HEK293 (cell line): ENCODE results near the gene GDF7.
A peak's percentile ranks its signal among the peaks of the same experiment; 100 is the strongest.

Experiments used
- CTCF ChIA-PET: fragments of 350-600 bp; formaldehyde crosslinking; extraction: SDS; loops from one replicate; lab custom pipeline; 2021; ENCODE audit warnings: antibody characterized with exemption; lab: Yijun Ruan, JAX
- POLR2A ChIA-PET: fragments of 300-600 bp; formaldehyde crosslinking; extraction: SDS; loops from one replicate; lab custom pipeline; 2020; ENCODE audit warnings: antibody characterized with exemption, inconsistent platforms; lab: Yijun Ruan, JAX
- H3K27ac ChIP-seq: fragments of 200-500 bp; sonication (Bioruptor generic); 2 replicates; pipeline ENCODE4 v1.5.1; 2014; ENCODE audit warnings: low read depth, low read length, control low read depth, inconsistent platforms; ENCODE audit errors: extremely low read depth
- H3K36me3 ChIP-seq, 2 experiments: fragments of 200-500 bp in 1 of 2; sonication (Bioruptor generic) in 1 of 2; 1 replicate in 1 of 2; 2 replicates in 1 of 2; pipeline ENCODE4 v1.5.1; 2014 to 2017; ENCODE audit warnings: inconsistent platforms in 2 of 2, low read length in 2 of 2; ENCODE audit not compliant: control insufficient read depth in 2 of 2, insufficient read depth in 1 of 2
- H3K4me1 ChIP-seq: fragments of 200-500 bp; sonication (Bioruptor generic); 2 replicates; pipeline ENCODE4 v1.5.1; 2014; ENCODE audit warnings: mild to moderate bottlenecking, low read length, inconsistent platforms; ENCODE audit not compliant: control insufficient read depth, insufficient read depth
- H3K4me3 ChIP-seq: 2 replicates; pipeline ENCODE4 v1.5.1; 2011; ENCODE audit warnings: low read depth, mild to moderate bottlenecking, control low read depth, low read length, moderate library complexity
- H3K9me3 ChIP-seq: fragments of 200-500 bp; sonication (Bioruptor generic); 2 replicates; pipeline ENCODE4 v1.5.1; 2014; ENCODE audit warnings: low read depth, low read length, inconsistent platforms; ENCODE audit not compliant: control insufficient read depth, insufficient read depth
- ATF2 ChIP-seq: fragments of 450-650 bp; formaldehyde crosslinking; IDR thresholded peaks from 2 replicates; pipeline ENCODE4 v1.5.1; 2016; ENCODE audit warnings: missing biosample characterization, missing genetic modification characterization, low read depth
- INSM2 ChIP-seq: fragments of 450-650 bp; formaldehyde crosslinking; IDR thresholded peaks from 2 replicates; pipeline ENCODE4 v1.5.1; 2016; ENCODE audit warnings: missing biosample characterization, missing genetic modification characterization
- MEIS1 ChIP-seq: sonication (generic); formaldehyde crosslinking; IDR thresholded peaks from 2 replicates; pipeline ENCODE4 v1.8.1; 2022; ENCODE audit warnings: missing genetic modification reagents, mild to moderate bottlenecking, borderline replicate concordance
- SETDB1 ChIP-seq: IDR thresholded peaks from one replicate; pipeline ENCODE4 v1.6.1; 2017; ENCODE audit warnings: mild to moderate bottlenecking, low read length, moderate library complexity, mixed read lengths; ENCODE audit not compliant: insufficient read length
- ZBTB20 ChIP-seq: fragments of 450-650 bp; formaldehyde crosslinking; IDR thresholded peaks from 2 replicates; pipeline ENCODE4 v1.5.1; 2016; ENCODE audit warnings: missing biosample characterization, missing genetic modification characterization
- ZFP69B ChIP-seq: fragments of 450-650 bp; formaldehyde crosslinking; IDR thresholded peaks from 2 replicates; pipeline ENCODE4 v1.5.1; 2016; ENCODE audit warnings: missing biosample characterization, missing genetic modification characterization
- ZNF19 ChIP-seq: fragments of 450-650 bp; formaldehyde crosslinking; IDR thresholded peaks from 2 replicates; pipeline ENCODE4; 2016; ENCODE audit warnings: missing biosample characterization, missing genetic modification characterization, low read depth
- ZNF239 ChIP-seq: fragments of 450-650 bp; formaldehyde crosslinking; IDR thresholded peaks from 2 replicates; pipeline ENCODE4 v1.5.1; 2016; ENCODE audit warnings: missing biosample characterization, missing genetic modification characterization
- ZNF266 ChIP-seq: fragments of 450-650 bp; formaldehyde crosslinking; IDR thresholded peaks from 2 replicates; pipeline ENCODE4 v1.5.1; 2016; ENCODE audit warnings: missing biosample characterization, missing genetic modification characterization, low read depth
- ZNF311 ChIP-seq: fragments of 450-650 bp; formaldehyde crosslinking; IDR thresholded peaks from 2 replicates; pipeline ENCODE4 v1.5.1; 2017; ENCODE audit warnings: missing biosample characterization, missing genetic modification characterization, borderline replicate concordance
- ZNF354C ChIP-seq: fragments of 450-650 bp; formaldehyde crosslinking; IDR thresholded peaks from 2 replicates; pipeline ENCODE4 v1.5.1; 2016; ENCODE audit warnings: missing biosample characterization, missing genetic modification characterization, low read depth, borderline replicate concordance
- ZNF488 ChIP-seq: fragments of 450-650 bp; formaldehyde crosslinking; IDR thresholded peaks from 2 replicates; pipeline ENCODE4 v1.5.1; 2016; ENCODE audit warnings: missing biosample characterization, missing genetic modification characterization
- ZNF521 ChIP-seq: fragments of 450-650 bp; formaldehyde crosslinking; IDR thresholded peaks from 2 replicates; pipeline ENCODE4 v1.5.1; 2017; ENCODE audit warnings: missing biosample characterization, mild to moderate bottlenecking, missing genetic modification characterization
- ZNF585B ChIP-seq: fragments of 450-650 bp; formaldehyde crosslinking; IDR thresholded peaks from 2 replicates; pipeline ENCODE4 v1.5.1; 2016; ENCODE audit warnings: missing biosample characterization, missing genetic modification characterization
- ZNF658 ChIP-seq: fragments of 450-650 bp; formaldehyde crosslinking; IDR thresholded peaks from 2 replicates; pipeline ENCODE4; 2016; ENCODE audit warnings: missing biosample characterization, missing genetic modification characterization
- ZNF768 ChIP-seq: fragments of 450-650 bp; formaldehyde crosslinking; IDR thresholded peaks from 2 replicates; pipeline ENCODE4 v1.5.1; 2018; ENCODE audit warnings: missing biosample characterization, mild to moderate bottlenecking, missing genetic modification characterization
- ZNF792 ChIP-seq: fragments of 450-650 bp; formaldehyde crosslinking; IDR thresholded peaks from 2 replicates; pipeline ENCODE4 v1.5.1; 2016; ENCODE audit warnings: missing biosample characterization, missing genetic modification characterization
- ZSCAN4 ChIP-seq: fragments of 450-650 bp; formaldehyde crosslinking; IDR thresholded peaks from 2 replicates; pipeline ENCODE4 v1.5.1; 2017; ENCODE audit warnings: missing biosample characterization, missing genetic modification characterization

The GDF7 gene

GRCh38 chr2:20633001-20633400, 33.9 kb upstream of the GDF7 start:
- Histone ChIP-seq H3K36me3 (peaks cover 0 to 43% of the 10 kb centered on the region in 2 experiments; a peak in 1 of 3 replicates), H3K4me1 (0 out of 2 replicates have a peak, but pooled peaks cover 5% of the 10 kb centered on the region), H3K27ac (no peak overlapping the region), H3K4me3 (no peak overlapping the region), H3K9me3 (no peaks in the 10 kb centered on the region)
- ChIA-PET CTCF (interaction anchor here (0.6 to 5.4 kb wide), 5 partner anchors 8 to 390 kb away, joined by 4 to 85 read pairs (median 17); partner anchors contain the start of gene RHOB), POLR2A (interaction anchor here (6.4 kb wide), 1 partner anchor 184 kb away, joined by 130 read pairs; the partner anchor contains the start of gene RHOB)
- TF ChIP-seq ZNF768 (tag by site-specific recombination) (no peak), ZNF658 (tag by site-specific recombination) (no peak), INSM2 (tag by site-specific recombination) (no peak), ZNF19 (tag by site-specific recombination) (no peak), ZNF585B (no peak), ZSCAN4 (tag by site-specific recombination) (no peak), ZNF354C (tag by site-specific recombination) (no peak), ZFP69B (tag by site-specific recombination) (no peak), ZNF311 (tag by site-specific recombination) (no peak), ZNF266 (no peak), ZBTB20 (tag by site-specific recombination) (no peak), ZNF521 (tag by site-specific recombination) (no peak), ZNF792 (tag by site-specific recombination) (no peak), ZNF239 (tag by site-specific recombination) (no peak), ATF2 (no peak), ZNF488 (tag by site-specific recombination) (no peak), MEIS1 (CRISPR knock-in tag) (no peak)

- Histone ChIP-seq H3K4me1 (0 out of 2 replicates have a peak, but pooled peaks cover 5% of the 10 kb centered on the region), H3K27ac (no peak overlapping the region), H3K4me3 (no peak overlapping the region), H3K36me3 (peaks cover 0 to 53% of the 10 kb centered on the region in 2 experiments; a peak in 1 of 3 replicates), H3K9me3 (no peaks in the 10 kb centered on the region)
- peak; percentile 80 for TF ChIP-seq ZBTB20 (tag by site-specific recombination)
- no peak for TF ChIP-seq SETDB1
- ChIA-PET CTCF (interaction anchor here (0.6 to 5.4 kb wide), 26 partner anchors 9 to 391 kb away, joined by 3 to 85 read pairs (median 6); partner anchors contain the start of genes HS1BP3 and RHOB), POLR2A (interaction anchor here (0.6 to 6.4 kb wide), 6 partner anchors 16 to 185 kb away, joined by 3 to 130 read pairs (median 4); partner anchors contain the start of gene RHOB)
Observed at GRCh38 chr2:20633794-20634506, 33.0 kb upstream of the GDF7 start.
